H54 (cell line): ENCODE results near the gene KRABD2.
A peak's percentile ranks its signal among the peaks of the same experiment; 100 is the strongest.
"Not testable (repeated sequence)": the region's sequence is repeated elsewhere in the genome, so short reads cannot be mapped to it uniquely, and the experiment has no call there.

ENCODE experiments used
- DNase-seq: peaks from one replicate; pipeline ENCODE4 v3.0.0; 2011; ENCODE audit warnings: low spot score, mixed read lengths; ENCODE audit not compliant: insufficient read length
- FAIRE-seq: peaks from 3 replicates; lab custom pipeline; 2011; peaks lifted over from hg19 to GRCh38; lab: Jason Lieb, UNC
- POLR2A ChIP-seq: IDR thresholded peaks from 2 replicates; pipeline ENCODE4 v1.6.1; 2011; ENCODE audit warnings: low read depth, mild to moderate bottlenecking, low read length

The KRABD2 gene

GRCh38 chr17:8362651-8363332, 13.7 kb downstream of the KRABD2 start:
- no peak for DNase-seq

GRCh38 chr17:8360751-8361150, 15.8 kb downstream of the KRABD2 start:
- FAIRE-seq = no peak
- TF ChIP-seq POLR2A = no peak
- no peak for DNase-seq

More at GRCh38 chr17:8362651-8363332, 13.7 kb downstream of the KRABD2 start:
- FAIRE-seq = no peak
- no peak for TF ChIP-seq POLR2A

- FAIRE-seq (no peak), DNase-seq (no peak)
- no peak for TF ChIP-seq POLR2A
These were observed 16.2 kb downstream of the KRABD2 start for GRCh38 chr17:8360260-8360659.

- FAIRE-seq (peak; percentile 61), DNase-seq (no peak)
- no peak for TF ChIP-seq POLR2A
These were observed 16.7 kb downstream of the KRABD2 start for GRCh38 chr17:8359769-8360168.

- DNase-seq = no peak
- no peak for FAIRE-seq
- no peak for TF ChIP-seq POLR2A
These were observed 18.6 kb downstream of the KRABD2 start for GRCh38 chr17:8357910-8358309.

- TF ChIP-seq POLR2A = no peak
- FAIRE-seq (no peak), DNase-seq (no peak)
These were observed 22.3 kb downstream of the KRABD2 start for GRCh38 chr17:8354236-8354635.

GRCh38 chr17:8353736-8354135, 22.8 kb downstream of the KRABD2 start:
- no peak for TF ChIP-seq POLR2A
- FAIRE-seq (no peak), DNase-seq (no peak)

GRCh38 chr17:8350339-8350738, 26.2 kb downstream of the KRABD2 start:
- DNase-seq = no peak
- TF ChIP-seq POLR2A = no peak
- FAIRE-seq = no peak

GRCh38 chr17:8347001-8347400, 29.5 kb downstream of the KRABD2 start:
- FAIRE-seq, DNase-seq: not testable (repeated sequence)

GRCh38 chr17:8345951-8346665, 30.4 kb downstream of the KRABD2 start:
- TF ChIP-seq POLR2A = no peak
- FAIRE-seq (no peak), DNase-seq (no peak)

- DNase-seq (no peak), FAIRE-seq (no peak)
- TF ChIP-seq POLR2A = no peak
These were observed 31.3 kb downstream of the KRABD2 start for GRCh38 chr17:8345052-8345690.

- DNase-seq = no peak
- TF ChIP-seq POLR2A = no peak
- FAIRE-seq = no peak
These were observed 35.0 kb downstream of the KRABD2 start for GRCh38 chr17:8341456-8341855.

- no peak for TF ChIP-seq POLR2A
- FAIRE-seq = no peak
- no peak for DNase-seq
These were observed 37.0 kb downstream of the KRABD2 start, which contains the start of gene ODF4 for GRCh38 chr17:8339540-8339939. Gene ODF4, plus strand, starts transcription at chr17:8339840. Its CDS starts 212 bp downstream, at chr17:8340052.

- DNase-seq = no peak
- no peak for FAIRE-seq
These were observed 37.8 kb downstream of the KRABD2 start for GRCh38 chr17:8338753-8339140.

More at GRCh38 chr17:8338753-8339140, 37.8 kb downstream of the KRABD2 start:
- no peak for TF ChIP-seq POLR2A
